GM19099 (cell line): Measurements from ENCODE around the gene PDGFA.

Source experiments
- POLR2A ChIP-seq: IDR thresholded peaks from 3 replicates; pipeline ENCODE4 v1.6.1; 2011; ENCODE audit warnings: low read depth; ENCODE audit not compliant: insufficient read length; ENCODE audit errors: extremely low read depth

The PDGFA gene

DNA sequence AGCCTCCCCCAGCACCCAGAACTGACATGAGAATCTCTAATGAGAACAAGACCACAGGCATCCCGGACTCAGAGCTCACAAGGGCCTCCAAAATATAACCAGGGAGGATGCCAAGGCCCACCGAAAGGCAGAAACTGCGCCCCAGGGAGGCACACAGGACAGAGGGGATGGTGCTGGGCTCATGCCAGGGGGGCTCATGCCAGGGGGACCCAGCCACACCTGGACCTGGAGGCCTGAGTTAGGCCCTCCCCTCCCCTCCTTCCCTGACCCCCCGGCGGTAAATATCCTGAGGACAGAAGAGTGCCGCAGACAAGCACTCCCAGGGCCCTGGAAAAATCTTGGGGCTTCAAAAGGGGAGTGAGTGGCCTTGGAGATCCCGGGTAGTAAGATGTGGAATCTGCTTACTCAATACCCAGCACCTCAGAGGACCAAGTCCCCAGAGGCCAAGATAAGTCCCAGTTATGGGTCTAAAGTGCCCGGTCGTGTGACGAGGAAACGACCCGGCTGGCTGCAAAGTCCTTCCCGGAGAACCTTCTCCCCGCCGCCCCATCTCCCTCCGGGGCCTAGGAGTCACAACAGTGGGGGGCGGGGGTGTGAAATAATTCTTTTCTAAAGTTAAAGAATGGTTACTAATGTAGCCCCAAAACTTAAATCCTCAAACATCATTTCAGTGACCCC, 11.9 kb downstream of the PDGFA start:
- TF ChIP-seq POLR2A, result no peak

GRCh38 chr7:506921-507622, 12.6 kb downstream of the PDGFA start:
- no peak for TF ChIP-seq POLR2A

DNA sequence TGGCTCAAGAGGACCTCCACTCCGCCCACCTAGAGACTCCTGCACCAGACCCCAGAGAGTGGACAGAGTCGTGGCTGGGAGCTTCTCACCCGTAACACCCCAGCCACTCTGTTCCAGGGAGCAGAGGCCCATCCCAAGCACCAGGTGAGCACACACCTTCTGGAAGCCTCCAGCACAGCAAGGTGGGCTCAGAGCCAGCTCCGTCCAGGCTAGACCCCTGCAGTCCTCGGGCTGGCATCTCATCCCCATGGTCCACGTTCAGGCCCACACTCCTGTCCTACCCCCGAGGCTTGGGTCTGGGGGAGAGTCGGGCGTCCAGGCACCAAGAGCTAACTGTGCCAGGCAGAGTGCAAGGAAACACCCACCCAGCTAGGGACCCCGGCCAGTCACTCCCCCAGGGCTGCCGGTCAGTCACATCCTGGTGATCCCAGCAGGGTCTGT, 13.2 kb downstream of the PDGFA start:
- TF ChIP-seq POLR2A, result no peak

- no peak for TF ChIP-seq POLR2A
Observed at GRCh38 chr7:505171-505570, 14.5 kb downstream of the PDGFA start.

DNA sequence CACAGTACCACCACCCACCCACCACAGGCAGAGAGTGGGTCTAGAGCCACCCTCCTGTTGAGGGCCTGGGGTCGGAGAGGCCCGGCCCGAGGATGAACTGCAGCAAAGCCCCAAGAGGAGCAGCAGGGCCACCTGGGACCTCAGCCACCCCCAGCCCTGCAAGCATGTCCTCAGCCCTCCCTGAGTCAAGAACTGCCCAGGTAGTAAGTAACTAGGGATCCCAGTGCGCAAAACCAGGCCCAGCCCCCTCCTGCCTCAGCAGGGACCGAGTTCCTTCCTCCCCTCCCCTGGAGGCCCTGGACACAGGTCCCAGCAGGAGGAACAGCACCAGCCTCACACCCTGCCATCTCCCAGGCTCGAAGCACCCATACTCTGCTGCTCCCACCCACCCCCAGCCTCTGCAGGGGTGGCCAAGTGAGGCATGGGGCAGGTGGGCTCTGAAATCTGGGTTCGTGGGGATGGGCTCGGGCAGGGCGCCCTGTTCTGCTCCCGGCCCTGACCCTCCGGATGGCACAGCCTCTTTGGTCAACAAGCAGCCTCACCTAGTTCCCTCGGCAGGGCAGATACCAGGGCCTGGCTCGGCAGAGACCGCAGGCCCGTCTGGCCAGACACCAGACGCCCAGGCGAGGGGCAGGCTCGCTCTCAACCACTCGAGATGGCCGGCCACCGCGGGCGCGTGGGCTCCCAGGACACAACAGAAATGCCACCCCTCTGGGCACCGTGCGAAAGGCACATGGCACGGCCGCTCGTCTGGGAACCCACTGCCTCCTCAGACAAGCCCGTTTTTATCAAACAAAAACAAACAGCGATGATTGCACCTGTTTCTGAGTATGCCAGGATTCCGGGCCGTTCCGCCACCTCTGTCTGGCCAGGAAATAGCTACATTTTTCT, 15.2 kb downstream of the PDGFA start:
- TF ChIP-seq POLR2A, result no peak

DNA sequence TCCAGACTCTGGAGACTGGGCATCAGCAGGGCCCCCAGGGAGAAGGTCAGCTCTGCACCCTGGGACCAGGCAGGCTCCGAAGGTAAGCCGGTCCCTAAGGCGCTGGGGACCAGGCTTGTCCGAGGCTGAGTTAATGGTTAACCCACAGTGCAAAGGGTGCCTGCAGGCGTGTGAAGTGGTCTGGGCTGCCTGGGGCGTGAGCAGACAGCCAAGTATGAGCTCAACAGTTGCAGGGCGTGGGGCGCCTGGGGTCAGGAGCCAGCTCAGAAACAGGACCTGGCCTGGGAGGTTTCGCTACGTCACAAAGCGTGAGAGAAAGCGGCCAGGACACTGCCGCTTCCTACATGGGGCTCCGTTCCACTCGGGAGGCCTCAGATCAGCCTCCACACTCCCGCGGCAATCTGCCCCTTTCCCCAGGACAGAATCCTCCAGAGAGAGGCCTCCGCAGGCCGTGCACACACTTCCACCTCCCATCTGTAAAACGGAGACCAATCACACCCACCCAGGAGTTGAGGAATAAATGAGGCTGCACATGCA, 16.0 kb downstream of the PDGFA start:
- TF ChIP-seq POLR2A, result no peak

DNA sequence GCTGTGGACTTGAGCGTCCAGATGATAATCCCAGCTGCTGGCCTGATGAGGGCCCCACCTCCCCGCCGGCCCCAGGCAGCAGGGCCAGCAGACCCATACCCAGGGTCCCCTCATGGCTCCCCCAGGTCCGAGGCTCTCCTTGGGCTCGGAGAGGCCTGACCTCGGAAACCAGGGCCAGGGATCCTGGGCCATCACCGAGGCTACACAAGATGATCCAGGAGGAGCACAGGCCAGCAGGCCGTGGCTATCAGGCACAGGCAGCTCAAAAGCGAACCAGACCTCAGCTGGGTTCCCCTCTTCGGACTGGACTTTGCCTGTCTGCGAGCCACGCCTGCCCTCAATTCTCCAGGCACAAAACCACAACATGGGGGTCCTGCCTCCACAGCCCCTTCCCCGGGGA, 17.4 kb downstream of the PDGFA start:
- TF ChIP-seq POLR2A, result no peak

GRCh38 chr7:501526-501925, 18.1 kb downstream of the PDGFA start:
- TF ChIP-seq POLR2A, result no peak

- no peak for TF ChIP-seq POLR2A
Observed at GRCh38 chr7:500521-501420, 18.9 kb downstream of the PDGFA start.

GRCh38 chr7:499853-500485, 19.7 kb downstream of the PDGFA start:
- no peak for TF ChIP-seq POLR2A

DNA sequence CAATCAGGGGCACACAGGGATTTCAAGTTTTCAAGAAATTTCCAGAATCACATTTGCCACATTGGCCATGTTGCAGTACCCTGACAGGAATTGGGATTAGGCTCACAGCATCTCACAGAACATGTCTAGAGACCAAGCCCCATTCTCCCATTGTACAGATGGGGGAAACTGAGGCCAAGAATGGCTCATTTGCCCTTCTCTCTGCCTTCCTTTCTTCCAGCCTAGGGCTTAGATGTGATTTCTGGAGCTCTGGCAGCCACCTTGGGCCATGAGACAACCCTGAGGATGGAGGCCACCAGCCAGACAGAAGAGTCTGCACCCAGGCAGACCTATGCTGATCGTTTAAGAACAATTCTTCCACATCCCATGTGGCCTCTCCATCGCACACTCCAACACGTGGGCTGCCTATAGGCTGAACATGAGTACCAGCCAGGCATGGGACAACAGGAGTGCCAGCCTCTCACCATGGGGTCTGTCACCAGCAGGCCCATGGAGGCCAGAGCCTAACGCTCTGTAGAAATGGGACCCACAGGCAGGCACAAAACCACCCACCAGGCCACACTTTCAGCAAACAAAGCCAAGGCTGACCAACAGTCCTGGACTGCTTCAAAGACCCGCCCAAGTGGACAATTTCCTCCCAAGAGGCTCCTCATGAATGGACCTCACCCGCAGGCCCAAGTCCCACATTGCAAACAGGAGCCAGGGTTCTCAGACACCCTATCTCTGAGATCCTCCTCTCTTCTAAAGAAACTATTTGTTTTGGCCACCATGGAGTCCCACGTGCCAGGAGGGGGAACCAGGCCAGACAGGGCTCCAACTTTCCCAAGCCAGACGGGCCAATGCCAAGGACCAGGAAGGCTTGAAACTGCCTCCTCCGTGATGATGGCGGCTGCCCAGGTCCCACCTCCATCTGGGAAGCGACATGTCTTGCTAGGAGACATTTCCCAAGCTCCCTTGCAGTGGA, 20.7 kb downstream of the PDGFA start:
- TF ChIP-seq POLR2A, result no peak

DNA sequence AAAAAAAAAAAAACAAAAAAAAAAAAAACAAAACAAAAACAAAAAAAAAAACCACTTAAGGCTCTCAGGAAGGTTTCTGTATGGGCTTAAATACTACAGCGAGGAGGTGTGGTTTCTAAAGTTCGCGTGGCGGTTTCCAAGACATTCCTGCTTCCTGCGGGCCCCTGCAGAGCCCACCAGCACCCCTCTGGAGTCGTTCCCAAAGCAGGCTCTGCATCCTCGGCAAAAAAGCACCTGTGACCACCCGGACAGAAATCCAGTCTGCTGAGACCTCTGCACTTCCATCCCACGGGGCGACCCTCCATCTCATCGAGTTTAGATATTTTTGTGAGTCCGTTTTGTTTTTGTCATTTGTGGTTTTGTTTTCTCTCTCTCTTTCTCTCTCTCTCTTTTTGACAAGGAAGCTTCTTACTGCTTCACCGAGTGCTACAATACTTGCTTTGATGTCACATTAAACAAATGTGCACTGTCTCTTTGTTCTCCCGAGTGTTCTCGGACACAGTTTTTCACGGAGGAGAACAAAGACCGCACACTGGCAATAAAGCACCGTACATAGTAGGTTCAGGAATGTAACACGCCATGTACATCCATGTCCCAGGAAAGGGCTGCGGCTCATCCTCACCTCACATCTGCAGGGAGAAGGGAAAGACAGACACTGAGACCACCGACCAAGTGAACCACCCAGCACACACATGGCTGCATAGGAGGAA, 21.5 kb downstream of the PDGFA start:
- TF ChIP-seq POLR2A, result no peak
